ENCODE results near the gene MICAL2. TPM values are rescaled to one million over a fixed set of nuclear protein-coding genes. Genes with fewer than 3 reads are reported as not detected.

The MICAL2 gene
- total and polyA plus RNA-seq, 2 of the 13 experiments (the other 11 are each of a cell fraction or from before 2014, with no cell fraction given) = 0.78 to 1.1 TPM

GRCh38 chr11:12275818-12276217, 165.4 kb downstream of the MICAL2 start:
- in situ Hi-C loops (cut with HindIII; ENCODE audit: extremely low pct_ligation_motif_present, low pct_unique_long_range_greater_than_20kb) = loop anchor here (25.0 kb wide), 1 partner anchor 464 kb away; no protein-coding TSS in a partner anchor
- DNase-seq (ENCODE audit: low spot score) = no peak
- no peak for ATAC-seq
- FAIRE-seq = no peak
- no peaks in the 10 kb centered on the region for H4K20me1 ChIP-seq (ENCODE audit: insufficient read depth, low read length)
- no peaks in the 10 kb centered on the region for H3K36me3 ChIP-seq (replicated peaks in 1 of 2; ENCODE audit: control insufficient read depth in 1 of 2, insufficient read depth in 2 of 2, low read length in 2 of 2)
- CTCF ChIA-PET (ENCODE audit: low intra/inter-chr PET ratio, low total read pairs) = no interaction called here
- POLR2A ChIA-PET = no interaction called here
- 26% methylated on average over 2 of the region's 9 CpGs for WGBS (ENCODE audit: low lambda C conversion rate)
- intact Hi-C loops (cut with micrococcal nuclease; ENCODE audit: unreplicated experiment) = no loop called here
- H3K27ac ChIP-seq (ENCODE audit: extremely low read length, insufficient read depth, low read length) = no peak overlapping the region
- BruUV-seq (replicated peaks) = no TSS peak
- H3K79me2 ChIP-seq (ENCODE audit: insufficient read depth, low read length) = no peaks in the 10 kb centered on the region
- H3K4me2 ChIP-seq (ENCODE audit: low read depth, low read length) = no peak overlapping the region
- no peak overlapping the region for H3K4me3 ChIP-seq (replicated peaks in 1 of 3; ENCODE audit: insufficient read depth in 1 of 3, low read depth in 2 of 3, low read length in 3 of 3)
- no peak overlapping the region for H2AFZ ChIP-seq (ENCODE audit: low read length)
- H3K27me3 ChIP-seq (ENCODE audit: control insufficient read depth in 1 of 2, insufficient read depth in 2 of 2, low read length in 2 of 2) = no peaks in the 10 kb centered on the region; a peak in 1 of 5 replicates
- H3K4me1 ChIP-seq (ENCODE audit: insufficient read depth, low read length) = peaks cover 27% of the 10 kb centered on the region
- no peaks in the 10 kb centered on the region for H3K9me3 ChIP-seq (ENCODE audit: low read length)
- H3K9ac ChIP-seq (ENCODE audit: insufficient read depth, low read depth, low read length) = no peak overlapping the region
- TF ChIP-seq ZNF543 (CRISPR knock-in tag; IDR thresholded peaks at IDR 0.05) = no peak
- no peak for TF ChIP-seq HNF1B (CRISPR knock-in tag; IDR thresholded peaks at IDR 0.05)
- TF ChIP-seq HDAC2 (CRISPR knock-in tag; IDR thresholded peaks at IDR 0.05) = no peak
- TF ChIP-seq LRRFIP1 (CRISPR knock-in tag; conservative IDR thresholded peaks at IDR 0.05) = no peak
- TF ChIP-seq ZSCAN30 (CRISPR knock-in tag; IDR thresholded peaks at IDR 0.05) = no peak
- no peak for TF ChIP-seq PHB2 (IDR thresholded peaks at IDR 0.05; ENCODE audit: partially characterized antibody)
- TF ChIP-seq, protein P1, sequence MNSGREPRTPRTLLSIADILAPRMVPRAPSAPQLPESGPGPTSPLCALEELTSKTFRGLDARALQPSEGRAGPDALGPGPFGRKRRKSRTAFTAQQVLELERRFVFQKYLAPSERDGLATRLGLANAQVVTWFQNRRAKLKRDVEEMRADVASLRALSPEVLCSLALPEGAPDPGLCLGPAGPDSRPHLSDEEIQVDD (CRISPR knock-in tag; IDR thresholded peaks at IDR 0.05; ENCODE audit: borderline replicate concordance) = no peak
- TF ChIP-seq CBX2 (IDR thresholded peaks at IDR 0.05; ENCODE audit: low read depth, low read length) = no peak
- TF ChIP-seq CBX2 (CRISPR knock-in tag; IDR thresholded peaks at IDR 0.05; ENCODE audit: low read depth) = no peak
- TF ChIP-seq ZNF124 (CRISPR knock-in tag; IDR thresholded peaks at IDR 0.05) = no peak
- TF ChIP-seq NFATC3 (CRISPR knock-in tag; IDR thresholded peaks at IDR 0.05) = no peak
- no peak for TF ChIP-seq ZSCAN20 (CRISPR knock-in tag; IDR thresholded peaks at IDR 0.05; ENCODE audit: borderline replicate concordance)
- TF ChIP-seq ZNF512B (CRISPR knock-in tag; IDR thresholded peaks at IDR 0.05; ENCODE audit: borderline replicate concordance) = no peak
- TF ChIP-seq, protein P2, sequence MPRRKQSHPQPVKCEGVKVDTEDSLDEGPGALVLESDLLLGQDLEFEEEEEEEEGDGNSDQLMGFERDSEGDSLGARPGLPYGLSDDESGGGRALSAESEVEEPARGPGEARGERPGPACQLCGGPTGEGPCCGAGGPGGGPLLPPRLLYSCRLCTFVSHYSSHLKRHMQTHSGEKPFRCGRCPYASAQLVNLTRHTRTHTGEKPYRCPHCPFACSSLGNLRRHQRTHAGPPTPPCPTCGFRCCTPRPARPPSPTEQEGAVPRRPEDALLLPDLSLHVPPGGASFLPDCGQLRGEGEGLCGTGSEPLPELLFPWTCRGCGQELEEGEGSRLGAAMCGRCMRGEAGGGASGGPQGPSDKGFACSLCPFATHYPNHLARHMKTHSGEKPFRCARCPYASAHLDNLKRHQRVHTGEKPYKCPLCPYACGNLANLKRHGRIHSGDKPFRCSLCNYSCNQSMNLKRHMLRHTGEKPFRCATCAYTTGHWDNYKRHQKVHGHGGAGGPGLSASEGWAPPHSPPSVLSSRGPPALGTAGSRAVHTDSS (CRISPR knock-in tag; conservative IDR thresholded peaks at IDR 0.05) = no peak
- TF ChIP-seq GATAD1 (CRISPR knock-in tag; IDR thresholded peaks at IDR 0.05) = no peak
- no peak for TF ChIP-seq ZNF598 (CRISPR knock-in tag; IDR thresholded peaks at IDR 0.05; ENCODE audit: borderline replicate concordance)
